Measurements from ENCODE around the gene MUC5B.

DNA sequence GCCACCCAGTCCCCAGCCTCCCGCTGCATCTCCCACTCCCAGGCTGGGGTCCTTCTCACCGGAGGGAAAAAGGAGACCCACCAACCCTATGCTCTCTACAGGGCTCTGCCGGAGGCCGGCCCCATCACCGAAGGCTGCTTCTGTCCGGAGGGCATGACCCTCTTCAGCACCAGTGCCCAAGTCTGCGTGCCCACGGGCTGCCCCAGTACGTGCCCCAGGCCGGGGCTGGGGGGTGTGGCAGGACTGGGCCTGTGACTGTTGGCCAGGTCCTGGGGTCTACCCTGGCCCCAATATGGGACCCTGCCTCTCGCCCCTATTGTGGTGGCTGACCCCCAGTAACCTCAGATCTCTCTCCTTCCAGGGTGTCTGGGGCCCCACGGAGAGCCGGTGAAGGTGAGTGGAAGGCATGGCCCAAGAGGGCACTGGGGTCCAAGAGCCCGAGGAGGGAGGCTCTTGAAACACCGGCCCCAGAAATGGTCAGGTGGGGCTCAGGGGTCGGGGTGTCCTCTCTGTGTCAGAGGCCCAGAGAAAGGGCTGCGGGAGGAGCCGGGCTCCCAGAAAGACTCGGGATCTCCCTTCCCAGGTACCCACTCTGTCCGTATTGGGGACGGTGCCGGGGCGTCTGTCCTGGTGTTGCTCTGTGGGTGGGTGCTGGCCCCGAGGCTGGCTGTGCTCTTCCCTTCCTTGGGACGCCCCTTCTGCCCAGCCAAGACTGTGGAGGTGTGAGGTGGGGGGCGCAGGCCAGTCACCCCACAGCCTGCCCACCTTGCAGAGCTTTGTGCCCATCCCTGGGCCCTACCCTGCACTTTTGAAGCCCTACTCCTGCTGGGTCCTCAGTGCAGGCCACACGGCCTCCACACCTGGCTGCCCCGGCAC, 26.1 kb upstream of the MUC5B start:
- TF ChIP-seq, protein P1, sequence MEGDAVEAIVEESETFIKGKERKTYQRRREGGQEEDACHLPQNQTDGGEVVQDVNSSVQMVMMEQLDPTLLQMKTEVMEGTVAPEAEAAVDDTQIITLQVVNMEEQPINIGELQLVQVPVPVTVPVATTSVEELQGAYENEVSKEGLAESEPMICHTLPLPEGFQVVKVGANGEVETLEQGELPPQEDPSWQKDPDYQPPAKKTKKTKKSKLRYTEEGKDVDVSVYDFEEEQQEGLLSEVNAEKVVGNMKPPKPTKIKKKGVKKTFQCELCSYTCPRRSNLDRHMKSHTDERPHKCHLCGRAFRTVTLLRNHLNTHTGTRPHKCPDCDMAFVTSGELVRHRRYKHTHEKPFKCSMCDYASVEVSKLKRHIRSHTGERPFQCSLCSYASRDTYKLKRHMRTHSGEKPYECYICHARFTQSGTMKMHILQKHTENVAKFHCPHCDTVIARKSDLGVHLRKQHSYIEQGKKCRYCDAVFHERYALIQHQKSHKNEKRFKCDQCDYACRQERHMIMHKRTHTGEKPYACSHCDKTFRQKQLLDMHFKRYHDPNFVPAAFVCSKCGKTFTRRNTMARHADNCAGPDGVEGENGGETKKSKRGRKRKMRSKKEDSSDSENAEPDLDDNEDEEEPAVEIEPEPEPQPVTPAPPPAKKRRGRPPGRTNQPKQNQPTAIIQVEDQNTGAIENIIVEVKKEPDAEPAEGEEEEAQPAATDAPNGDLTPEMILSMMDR (IDR thresholded peaks at IDR 0.05): no peak
- TF ChIP-seq ZFX (IDR thresholded peaks at IDR 0.05; ENCODE audit: borderline replicate concordance): no peak
